ENCODE measurements around the gene CDYL2. TPM values are rescaled to one million over a fixed set of nuclear protein-coding genes. Genes with fewer than 3 reads are reported as not detected.
A peak's percentile ranks its signal among the peaks of the same experiment; 100 is the strongest.

The CDYL2 gene
- total and polyA plus RNA-seq, 5 donors: 0.77 to 5.1 (median 3.4) TPM

GRCh38 chr16:80585764-80586163 lies 218.6 kb downstream of the CDYL2 start:
- intact Hi-C loops (cut with DNase I): no loop called here
- H3K27ac ChIP-seq (ENCODE audit: low read length): no peak overlapping the region
- WGBS: 90% methylated on average over 4 of the region's 4 CpGs
- no peaks in the 10 kb centered on the region for H3K27me3 ChIP-seq (ENCODE audit: control insufficient read depth, insufficient read depth)
- ATAC-seq (no peak), DNase-seq (no peak)
- no peak overlapping the region for H3K4me3 ChIP-seq (ENCODE audit: low read length)
- H3K9me3 ChIP-seq (ENCODE audit: control insufficient read depth, low read length): no peaks in the 10 kb centered on the region
- H3K4me1 ChIP-seq (ENCODE audit: control insufficient read depth, insufficient read depth, low read length): no peaks in the 10 kb centered on the region

GRCh38 chr16:80583466-80583865 lies 220.9 kb downstream of the CDYL2 start:
- peak in 2 of 3 donors; percentile 34 to 55 for DNase-seq
- intact Hi-C loops (cut with DNase I): no loop called here
- Histone ChIP-seq H3K9me3 (ENCODE audit: control insufficient read depth, low read length) (no peaks in the 10 kb centered on the region), H3K4me3 (ENCODE audit: low read length) (no peak overlapping the region), H3K27me3 (ENCODE audit: control insufficient read depth, insufficient read depth) (no peaks in the 10 kb centered on the region), H3K4me1 (ENCODE audit: control insufficient read depth, insufficient read depth, low read length) (no peaks in the 10 kb centered on the region), H3K27ac (ENCODE audit: low read length) (no peak overlapping the region)
- no peak for ATAC-seq
- 90% methylated on average over 3 of the region's 3 CpGs for WGBS

GRCh38 chr16:80580109-80580832 lies 224.1 kb downstream of the CDYL2 start:
- H3K4me3 ChIP-seq (ENCODE audit: low read length): no peak overlapping the region
- WGBS: 82% methylated on average over 10 of the region's 10 CpGs
- no peaks in the 10 kb centered on the region for H3K27me3 ChIP-seq (ENCODE audit: control insufficient read depth, insufficient read depth)
- H3K27ac ChIP-seq (ENCODE audit: low read length): no peak overlapping the region
- DNase-seq (no peak), ATAC-seq (no peak)
- H3K4me1 ChIP-seq (ENCODE audit: control insufficient read depth, insufficient read depth, low read length): no peaks in the 10 kb centered on the region
- intact Hi-C loops (cut with DNase I): no loop called here
- no peaks in the 10 kb centered on the region for H3K9me3 ChIP-seq (ENCODE audit: control insufficient read depth, low read length)

GRCh38 chr16:80577485-80578280 lies 226.7 kb downstream of the CDYL2 start:
- no peak for DNase-seq
- intact Hi-C loops (cut with DNase I): no loop called here
- Histone ChIP-seq H3K27ac (ENCODE audit: low read length) (no peak overlapping the region), H3K4me3 (ENCODE audit: low read length) (no peak overlapping the region), H3K27me3 (ENCODE audit: control insufficient read depth, insufficient read depth) (no peaks in the 10 kb centered on the region), H3K9me3 (ENCODE audit: control insufficient read depth, low read length) (no peaks in the 10 kb centered on the region), H3K4me1 (ENCODE audit: control insufficient read depth, insufficient read depth, low read length) (no peaks in the 10 kb centered on the region)
- ATAC-seq: no peak
- WGBS: 74% methylated on average over 11 of the region's 11 CpGs

GRCh38 chr16:80576343-80576912 lies 228.0 kb downstream of the CDYL2 start:
- ATAC-seq: no peak
- intact Hi-C loops (cut with DNase I): no loop called here
- WGBS: 80% methylated on average over 1 of the region's 1 CpG
- H3K27ac ChIP-seq (ENCODE audit: low read length): no peak overlapping the region
- no peaks in the 10 kb centered on the region for H3K27me3 ChIP-seq (ENCODE audit: control insufficient read depth, insufficient read depth)
- no peak for DNase-seq
- no peaks in the 10 kb centered on the region for H3K4me1 ChIP-seq (ENCODE audit: control insufficient read depth, insufficient read depth, low read length)
- no peaks in the 10 kb centered on the region for H3K9me3 ChIP-seq (ENCODE audit: control insufficient read depth, low read length)
- H3K4me3 ChIP-seq (ENCODE audit: low read length): no peak overlapping the region

GRCh38 chr16:80573700-80574120 lies 230.7 kb downstream of the CDYL2 start:
- no peaks in the 10 kb centered on the region for H3K9me3 ChIP-seq (ENCODE audit: control insufficient read depth, low read length)
- H3K27ac ChIP-seq (ENCODE audit: low read length): no peak overlapping the region
- WGBS: 59% methylated on average over 6 of the region's 6 CpGs
- intact Hi-C loops (cut with DNase I): no loop called here
- ATAC-seq: no peak
- no peaks in the 10 kb centered on the region for H3K27me3 ChIP-seq (ENCODE audit: control insufficient read depth, insufficient read depth)
- H3K4me1 ChIP-seq (ENCODE audit: control insufficient read depth, insufficient read depth, low read length): no peaks in the 10 kb centered on the region
- no peak overlapping the region for H3K4me3 ChIP-seq (ENCODE audit: low read length)
- no peak for DNase-seq

- DNase-seq (no peak), ATAC-seq (no peak)
- no peaks in the 10 kb centered on the region for H3K4me1 ChIP-seq (ENCODE audit: control insufficient read depth, insufficient read depth, low read length)
- H3K9me3 ChIP-seq (ENCODE audit: control insufficient read depth, low read length): no peaks in the 10 kb centered on the region
- intact Hi-C loops (cut with DNase I): no loop called here
- H3K27me3 ChIP-seq (ENCODE audit: control insufficient read depth, insufficient read depth): no peaks in the 10 kb centered on the region
- H3K27ac ChIP-seq (ENCODE audit: low read length): no peak overlapping the region
- 45% methylated on average over 6 of the region's 6 CpGs for WGBS
- no peak overlapping the region for H3K4me3 ChIP-seq (ENCODE audit: low read length)
These were observed 234.3 kb downstream of the CDYL2 start for GRCh38 chr16:80570106-80570478.

GRCh38 chr16:80569440-80570105 lies 234.8 kb downstream of the CDYL2 start:
- no peak for DNase-seq
- intact Hi-C loops (cut with DNase I): no loop called here
- H3K27ac ChIP-seq (ENCODE audit: low read length): no peak overlapping the region
- 50% methylated on average over 9 of the region's 9 CpGs for WGBS
- no peaks in the 10 kb centered on the region for H3K4me1 ChIP-seq (ENCODE audit: control insufficient read depth, insufficient read depth, low read length)
- no peaks in the 10 kb centered on the region for H3K27me3 ChIP-seq (ENCODE audit: control insufficient read depth, insufficient read depth)
- H3K4me3 ChIP-seq (ENCODE audit: low read length): no peak overlapping the region
- no peaks in the 10 kb centered on the region for H3K9me3 ChIP-seq (ENCODE audit: control insufficient read depth, low read length)
- peak; percentile 14 to 36 for ATAC-seq

- H3K27me3 ChIP-seq (ENCODE audit: control insufficient read depth, insufficient read depth): no peaks in the 10 kb centered on the region
- intact Hi-C loops (cut with DNase I): no loop called here
- 48% methylated on average over 7 of the region's 7 CpGs for WGBS
- no peaks in the 10 kb centered on the region for H3K4me1 ChIP-seq (ENCODE audit: control insufficient read depth, insufficient read depth, low read length)
- ATAC-seq (no peak), DNase-seq (no peak)
- no peak overlapping the region for H3K27ac ChIP-seq (ENCODE audit: low read length)
- no peaks in the 10 kb centered on the region for H3K9me3 ChIP-seq (ENCODE audit: control insufficient read depth, low read length)
- no peak overlapping the region for H3K4me3 ChIP-seq (ENCODE audit: low read length)
These were observed 240.0 kb downstream of the CDYL2 start for GRCh38 chr16:80564394-80564793.

- Histone ChIP-seq H3K27me3 (ENCODE audit: control insufficient read depth, insufficient read depth) (no peaks in the 10 kb centered on the region), H3K4me1 (ENCODE audit: control insufficient read depth, insufficient read depth, low read length) (no peaks in the 10 kb centered on the region), H3K4me3 (ENCODE audit: low read length) (no peak overlapping the region), H3K27ac (ENCODE audit: low read length) (no peak overlapping the region), H3K9me3 (ENCODE audit: control insufficient read depth, low read length) (no peaks in the 10 kb centered on the region)
- intact Hi-C loops (cut with DNase I): no loop called here
- no peak for DNase-seq
- 84% methylated on average over 3 of the region's 3 CpGs for WGBS
- no peak for ATAC-seq
These were observed 241.3 kb downstream of the CDYL2 start for GRCh38 chr16:80563066-80563465.

- ATAC-seq (no peak), DNase-seq (no peak)
- intact Hi-C loops (cut with DNase I): no loop called here
- WGBS: 64% methylated on average over 4 of the region's 4 CpGs
- no peaks in the 10 kb centered on the region for H3K27me3 ChIP-seq (ENCODE audit: control insufficient read depth, insufficient read depth)
- no peak overlapping the region for H3K4me3 ChIP-seq (ENCODE audit: low read length)
- H3K27ac ChIP-seq (ENCODE audit: low read length): no peak overlapping the region
- H3K4me1 ChIP-seq (ENCODE audit: control insufficient read depth, insufficient read depth, low read length): no peaks in the 10 kb centered on the region
- no peaks in the 10 kb centered on the region for H3K9me3 ChIP-seq (ENCODE audit: control insufficient read depth, low read length)
These were observed 245.0 kb downstream of the CDYL2 start for GRCh38 chr16:80559369-80559768.
